Gastroesophageal sphincter (tissue), 4 donors: ENCODE measurements around the gene MIER2. TPM values are rescaled to one million over a fixed set of nuclear protein-coding genes. Genes with fewer than 3 reads are reported as not detected.

Experiments used
- ATAC-seq: fragments of 150-250 bp; one replicate; pipeline ENCODE4 v1.9.1; 2016; ENCODE audit warnings: mild to moderate bottlenecking, moderate library complexity
- H3K27ac ChIP-seq, 4 donors: fragments of 200-600 bp; sonication (generic) in 3 of 4; 1 replicate in 3 of 4; 2 replicates in 1 of 4; pipeline ENCODE4 v1.5.1; 2016 to 2019
- H3K27me3 ChIP-seq: fragments of 200-600 bp; sonication (generic); one replicate; pipeline ENCODE4 v1.5.1; 2019
- H3K36me3 ChIP-seq, 2 donors: fragments of 200-600 bp; sonication (generic); one replicate each; pipeline ENCODE4 v1.5.1; 2019; ENCODE audit warnings: control low read depth in 1 of 2
- H3K4me1 ChIP-seq, 3 donors: fragments of 200-600 bp; sonication (generic); 1 replicate in 2 of 3; 2 replicates in 1 of 3; pipeline ENCODE4 v1.5.1; 2016 to 2019; ENCODE audit warnings: control low read depth in 2 of 3
- H3K4me3 ChIP-seq, 2 donors: fragments of 200-600 bp; sonication (generic); one replicate each; pipeline ENCODE4 v1.5.1; 2019; ENCODE audit warnings: mild to moderate bottlenecking in 1 of 2, moderate library complexity in 1 of 2
- H3K9me3 ChIP-seq, 3 donors: fragments of 200-600 bp; sonication (generic); one replicate each; pipeline ENCODE4 v1.5.1; 2017 to 2019; ENCODE audit warnings: control low read depth in 2 of 3
- CTCF ChIP-seq, 4 experiments: fragments of 200-600 bp in 2 of 4; fragments of 450-650 bp in 2 of 4; sonication (generic) in 1 of 4; IDR thresholded peaks; one replicate each; pipeline ENCODE4 v1.5.1; 2017 to 2019; ENCODE audit warnings: antibody characterized with exemption in 4 of 4, mild to moderate bottlenecking in 2 of 4, moderate library complexity in 2 of 4
- EP300 ChIP-seq: sonication (generic); formaldehyde crosslinking; IDR thresholded peaks from one replicate; pipeline ENCODE4 v1.6.1; 2017; ENCODE audit warnings: antibody characterized with exemption, mild to moderate bottlenecking
- POLR2A ChIP-seq, 2 donors: fragments of 450-650 bp; IDR thresholded peaks; one replicate each; pipeline ENCODE4 v1.6.1; 2017; ENCODE audit warnings: antibody characterized with exemption in 2 of 2, mild to moderate bottlenecking in 2 of 2, moderate library complexity in 1 of 2
- POLR2AphosphoS5 ChIP-seq: sonication (generic); formaldehyde crosslinking; IDR thresholded peaks from one replicate; pipeline ENCODE4 v1.6.1; 2017; ENCODE audit warnings: antibody characterized with exemption
- WGBS, 2 donors: methylation state at CpG; one replicate each; pipeline ENCODE4 v1.1.5; 2018; ENCODE audit warnings: low coverage in 1 of 2; 5-methylcytosine and 5-hydroxymethylcytosine counted together
- total RNA-seq, 4 donors: library from RNA; depleted of rRNA; stranded (reverse); fragments of >200 nt; gene quantifications; one replicate each; pipeline ENCODE4 v1.1.0, GENCODE V29; 2016

MIER2 gene
- total RNA-seq, 4 donors from 2014 or later = 8.3 to 24.0 (median 20.1) TPM

DNA sequence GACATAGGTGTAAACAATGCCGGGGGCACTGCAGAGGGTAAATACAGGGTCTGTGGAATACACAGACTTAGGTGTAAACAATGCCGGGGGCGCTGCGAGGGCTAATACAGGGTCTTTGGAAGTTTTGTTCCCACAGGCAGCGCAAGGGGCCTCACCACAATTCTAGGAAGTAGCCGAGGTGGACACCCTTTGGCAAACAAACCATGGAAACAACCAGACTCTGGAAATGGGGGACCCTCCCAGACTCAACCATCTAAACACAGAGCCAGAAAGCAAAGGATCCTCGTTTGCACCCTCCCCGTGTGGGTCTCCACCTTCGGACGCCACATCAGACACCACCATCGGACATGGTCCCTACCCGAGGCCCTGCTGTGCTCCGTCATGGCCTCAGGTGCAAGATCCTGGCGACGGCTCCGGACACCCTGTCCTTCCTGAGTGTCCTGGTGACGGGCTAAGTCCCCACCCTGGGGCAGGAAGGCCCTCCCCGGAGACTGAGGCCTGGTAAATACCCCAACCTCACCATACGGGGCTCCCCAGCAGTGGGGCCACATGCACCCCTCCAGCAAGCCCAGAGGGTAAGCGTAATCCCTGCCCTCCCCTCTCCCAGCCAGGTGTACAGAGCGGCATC lies 36.7 kb downstream of the MIER2 start:
- WGBS, 2 donors = 75 to 89% methylated on average over 6 of the region's 21 CpGs
- no peak for TF ChIP-seq EP300
- no peak for TF ChIP-seq CTCF (IDR thresholded peaks at IDR 0.05)
- TF ChIP-seq POLR2A (IDR thresholded peaks at IDR 0.05) = no peak
- TF ChIP-seq POLR2AphosphoS5 = no peak
- Histone ChIP-seq H3K27me3 (no peaks in the 10 kb centered on the region), H3K9me3 (no peaks in the 10 kb centered on the region), H3K4me3 (peak overlapping the region in 1 of 2 donors; percentile 46), H3K36me3 (peaks cover 0 to 71% of the 10 kb centered on the region in 2 donors), H3K4me1 (peaks cover 0 to 26% (median 3%) of the 10 kb centered on the region in 3 donors), H3K27ac (peak overlapping the region in 3 of 4 donors; percentile 19 to 29 (median 20))
- no peak for ATAC-seq

DNA sequence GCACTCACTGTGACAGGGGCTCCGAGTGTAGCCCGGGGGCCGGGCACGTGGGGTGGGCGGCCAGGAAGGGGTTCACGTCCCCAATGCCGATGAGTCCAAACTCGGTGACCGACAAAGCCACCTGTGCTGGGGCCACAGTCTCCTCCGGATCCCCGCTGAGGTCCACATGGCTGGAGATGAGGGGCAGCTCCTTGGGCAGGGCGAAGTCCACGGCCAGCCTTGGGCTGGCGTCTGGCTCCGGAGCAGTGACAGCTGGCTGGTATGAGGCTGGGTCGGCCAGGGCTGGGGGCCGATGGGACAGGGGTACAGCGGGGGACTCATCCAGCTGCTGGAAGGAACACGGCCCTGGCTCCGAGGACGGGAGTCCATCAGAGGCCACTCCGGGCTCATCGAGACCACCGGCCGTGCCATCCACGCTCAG lies 37.5 kb downstream of the MIER2 start:
- Histone ChIP-seq H3K36me3 (peaks cover 0 to 66% of the 10 kb centered on the region in 2 donors), H3K27me3 (no peaks in the 10 kb centered on the region), H3K27ac (no peak overlapping the region), H3K4me1 (peaks cover 0 to 26% (median 3%) of the 10 kb centered on the region in 3 donors), H3K9me3 (no peaks in the 10 kb centered on the region), H3K4me3 (no peak overlapping the region)
- no CpG with 5 or more reads among the region's 26 CpGs for WGBS, 2 donors
- ATAC-seq = no peak
- TF ChIP-seq POLR2A (IDR thresholded peaks at IDR 0.05) (no peak), POLR2AphosphoS5 (no peak), CTCF (IDR thresholded peaks at IDR 0.05) (no peak), EP300 (no peak)

DNA sequence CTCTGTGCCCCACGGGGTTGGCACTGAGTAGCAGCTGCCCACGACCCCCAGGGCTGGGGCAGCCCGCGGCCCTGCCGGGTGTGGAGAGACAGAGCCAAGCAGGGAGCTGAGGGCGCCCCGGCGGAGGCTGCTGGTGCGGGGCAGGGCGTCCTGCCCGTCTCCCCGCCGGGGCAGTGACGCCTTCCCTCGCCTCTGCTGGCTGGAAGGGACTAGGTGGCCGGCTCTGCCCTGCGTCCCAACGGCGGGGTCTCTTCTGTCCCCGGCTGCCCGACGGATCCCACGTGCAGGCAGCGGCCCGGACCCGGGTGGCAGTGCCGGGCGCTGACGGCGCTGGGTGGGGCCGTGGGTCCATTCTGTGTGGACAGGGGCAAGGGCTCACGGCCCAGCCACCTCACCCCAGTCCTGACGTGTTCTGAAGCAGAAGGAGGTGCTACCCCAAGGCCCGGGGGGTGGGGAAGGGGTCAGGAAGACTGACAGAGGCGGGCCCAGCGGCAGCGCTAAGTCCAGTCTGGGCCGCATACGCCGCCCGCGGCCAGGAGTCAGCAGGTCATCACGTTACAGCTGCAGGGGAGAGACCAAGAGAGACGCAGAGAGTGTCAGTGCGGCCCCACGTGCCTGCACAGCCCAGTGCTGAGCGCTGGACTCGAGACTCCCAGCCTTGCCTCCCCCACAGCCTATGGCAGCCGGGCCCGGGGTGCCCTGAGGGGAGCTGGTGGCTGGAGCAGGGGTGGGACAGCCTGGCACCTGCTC lies 38.3 kb downstream of the MIER2 start:
- H3K9me3 ChIP-seq = no peaks in the 10 kb centered on the region
- TF ChIP-seq EP300 (no peak), POLR2A (IDR thresholded peaks at IDR 0.05) (no peak), CTCF (IDR thresholded peaks at IDR 0.05) (no peak), POLR2AphosphoS5 (no peak)
- peaks cover 0 to 58% of the 10 kb centered on the region in 2 donors for H3K36me3 ChIP-seq
- no peak overlapping the region for H3K4me3 ChIP-seq
- 100% methylated on average over 3 to 4 of the region's 50 CpGs for WGBS, 2 donors
- H3K4me1 ChIP-seq = peaks cover 0 to 26% (median 3%) of the 10 kb centered on the region in 3 donors
- H3K27ac ChIP-seq = no peak overlapping the region
- no peak for ATAC-seq
- H3K27me3 ChIP-seq = no peaks in the 10 kb centered on the region

GRCh38 chr19:305240-306150 lies 39.1 kb downstream of the MIER2 start:
- H3K27ac ChIP-seq = no peak overlapping the region
- H3K27me3 ChIP-seq = no peaks in the 10 kb centered on the region
- H3K4me3 ChIP-seq = no peak overlapping the region
- 67 to 93% methylated on average over 3 to 14 of the region's 43 CpGs for WGBS, 2 donors
- peaks cover 0 to 50% of the 10 kb centered on the region in 2 donors for H3K36me3 ChIP-seq
- H3K9me3 ChIP-seq = no peaks in the 10 kb centered on the region
- TF ChIP-seq POLR2AphosphoS5 = no peak
- no peak for TF ChIP-seq POLR2A (IDR thresholded peaks at IDR 0.05)
- no peak for TF ChIP-seq CTCF (IDR thresholded peaks at IDR 0.05)
- no peak for TF ChIP-seq EP300
- ATAC-seq = no peak
- H3K4me1 ChIP-seq = peaks cover 0 to 23% (median 3%) of the 10 kb centered on the region in 3 donors
